Activated CD4-positive, CD25-positive, alpha-beta regulatory T cell (primary cell): Measurements from ENCODE around the gene KDM4C.
A peak's percentile ranks its signal among the peaks of the same experiment; 100 is the strongest.
"Not testable (repeated sequence)": the region's sequence is repeated elsewhere in the genome, so short reads cannot be mapped to it uniquely, and the experiment has no call there.

Experiments
- DNase-seq, 4 experiments: peaks; one replicate each; lab custom pipeline; 2025; lab: John Stamatoyannopoulos, UW

The KDM4C gene

DNA sequence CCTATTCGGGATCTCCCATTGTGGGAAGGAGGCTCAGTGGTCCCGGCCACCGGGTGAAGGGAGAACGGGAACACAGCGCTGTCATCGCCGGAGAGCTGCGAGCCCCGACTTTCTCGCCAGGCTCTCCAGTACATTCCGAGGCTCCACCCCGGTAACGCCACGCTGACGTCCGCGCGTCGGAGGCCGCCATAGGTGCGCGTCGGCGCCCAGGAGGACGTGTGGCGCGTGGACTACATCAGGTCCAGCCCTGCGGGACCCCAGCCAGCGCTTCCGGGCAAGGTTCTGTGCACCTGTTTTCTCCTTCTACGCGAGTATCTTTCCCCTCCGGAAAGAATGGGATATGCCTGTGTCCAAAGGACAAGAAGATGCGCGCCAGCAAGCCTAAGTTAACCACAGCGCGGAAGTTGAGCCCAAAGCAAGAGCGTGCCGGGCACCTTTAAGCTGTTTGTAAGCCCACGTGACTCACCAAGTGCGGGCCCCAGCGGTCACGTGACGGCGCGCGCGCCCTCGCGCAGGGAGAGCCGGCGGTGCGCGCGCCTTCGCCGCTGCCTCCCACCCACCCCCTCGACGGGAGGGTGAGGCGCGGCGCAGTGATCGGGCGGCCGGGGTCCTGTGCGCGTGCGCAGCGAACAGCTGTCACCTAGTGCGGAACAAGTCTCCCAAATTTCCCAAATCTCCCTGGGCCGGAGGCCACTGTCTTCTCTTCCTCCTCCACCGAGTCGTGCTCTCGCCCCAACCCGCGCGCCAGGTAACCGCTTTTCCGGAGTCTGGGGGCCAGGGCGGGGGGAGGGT, at the start of gene KDM4C:
Gene KDM4C, plus strand, starts transcription at position 518 of the 792 bp plus-strand sequence. CDS start 35,016 bp downstream, outside the sequence.
- peak; percentile 87 to 91 (median 90) for DNase-seq

DNA sequence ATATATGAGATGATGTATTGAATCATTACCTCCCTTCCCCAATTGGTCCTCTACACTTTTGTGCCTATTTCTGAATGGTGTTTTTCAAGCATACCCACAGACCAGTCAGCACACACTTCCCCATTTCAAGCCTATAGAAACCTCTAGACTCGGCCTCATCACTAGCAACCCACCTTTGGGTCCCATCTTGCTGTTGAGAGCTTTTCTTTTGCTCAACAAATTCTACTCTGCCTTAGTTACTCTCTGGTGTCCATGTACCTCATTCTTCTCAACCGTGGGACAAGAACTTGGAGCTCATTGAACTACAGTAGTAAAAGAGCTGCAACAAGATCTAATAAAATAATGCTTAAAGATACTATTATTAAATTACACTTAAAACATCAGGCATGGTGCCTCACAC, 49.0 kb upstream of the KDM4C start:
- no peak for DNase-seq

DNA sequence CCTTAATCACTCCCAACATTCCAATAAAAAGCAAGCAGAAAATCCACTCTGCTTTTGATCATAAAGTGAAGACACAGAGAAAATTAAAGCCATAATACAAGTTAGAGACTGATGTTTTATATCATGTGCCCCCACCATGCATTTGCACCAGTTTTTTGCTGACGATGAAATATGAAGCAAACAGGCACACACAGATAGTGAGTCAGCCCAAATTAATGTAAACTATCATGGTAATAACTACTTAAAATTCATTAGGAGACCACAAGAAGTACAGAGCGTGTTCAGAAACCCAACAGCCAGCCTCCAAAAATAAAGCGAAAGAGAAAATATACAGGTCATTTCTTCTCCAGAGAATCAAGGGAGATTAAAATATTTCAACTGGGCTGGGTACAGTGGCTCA, 46.4 kb upstream of the KDM4C start:
- DNase-seq, result no peak

DNA sequence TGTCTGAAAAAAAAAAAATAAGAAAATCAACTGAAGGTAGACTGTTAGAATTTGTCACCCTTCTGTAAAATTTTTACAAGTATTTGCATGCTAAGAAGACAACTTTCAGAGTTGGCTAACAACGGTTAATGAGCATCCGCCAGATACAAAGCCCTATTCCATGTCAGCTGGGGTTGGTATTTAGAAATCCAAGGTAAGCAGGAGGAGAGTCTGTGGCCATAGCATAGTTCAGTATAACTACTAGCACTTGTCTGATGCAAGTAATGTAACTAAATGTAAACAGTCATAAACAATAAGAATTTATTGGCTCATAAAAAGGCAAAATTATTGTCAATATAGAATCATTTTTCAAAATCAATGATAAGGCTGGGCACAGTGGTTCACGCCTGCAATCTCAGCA, 45.7 kb upstream of the KDM4C start:
- no peak for DNase-seq

DNA sequence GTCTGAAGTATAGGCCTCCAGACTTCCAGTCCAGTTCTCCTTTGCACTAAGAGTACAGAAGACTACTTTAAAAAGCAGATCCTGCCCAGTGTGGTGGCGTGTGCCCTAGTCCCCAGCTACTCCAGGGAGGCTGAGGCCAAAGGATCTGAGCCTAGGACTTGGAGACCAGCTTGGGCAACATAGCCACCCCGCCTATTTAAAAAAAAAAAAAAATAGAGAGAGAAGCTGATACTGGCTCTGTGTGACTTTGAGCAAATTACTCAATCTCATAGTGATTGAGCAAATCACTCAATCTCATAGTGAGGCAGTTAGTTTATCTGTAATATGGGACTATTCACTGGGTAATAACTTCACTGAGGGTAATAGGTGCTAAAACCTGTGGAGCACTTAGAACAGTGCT, 43.6 kb upstream of the KDM4C start:
- no peak for DNase-seq

DNA sequence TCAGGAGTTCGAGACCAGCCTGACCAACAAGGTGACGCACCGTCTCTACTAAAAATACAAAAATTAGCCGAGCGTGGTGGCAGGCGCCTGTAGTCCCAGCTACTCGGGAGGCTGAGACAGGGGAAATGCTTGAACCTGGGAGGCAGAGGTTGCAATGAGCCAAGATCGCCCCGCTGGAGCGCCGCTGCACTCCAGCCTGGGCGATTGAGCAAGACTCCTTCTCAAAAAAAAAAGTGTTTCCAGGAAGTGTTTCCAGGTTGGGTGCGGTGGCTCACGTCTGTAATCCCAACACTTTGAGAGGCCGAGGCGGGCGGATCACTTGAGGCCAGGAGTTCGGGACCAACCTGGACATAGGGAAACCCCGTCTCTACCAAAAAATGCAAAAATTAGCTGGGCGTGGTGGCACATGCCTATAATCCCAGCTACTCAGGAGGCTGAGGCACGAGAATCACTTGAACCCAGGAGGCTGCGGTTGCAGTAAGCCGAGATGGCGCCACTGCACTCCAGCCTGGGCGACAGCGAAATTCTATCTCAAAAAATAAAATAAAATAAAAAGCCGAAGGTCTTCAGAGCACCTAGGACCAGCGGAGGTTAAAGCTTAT, 42.5 kb upstream of the KDM4C start:
- not testable (repeated sequence) for DNase-seq

DNA sequence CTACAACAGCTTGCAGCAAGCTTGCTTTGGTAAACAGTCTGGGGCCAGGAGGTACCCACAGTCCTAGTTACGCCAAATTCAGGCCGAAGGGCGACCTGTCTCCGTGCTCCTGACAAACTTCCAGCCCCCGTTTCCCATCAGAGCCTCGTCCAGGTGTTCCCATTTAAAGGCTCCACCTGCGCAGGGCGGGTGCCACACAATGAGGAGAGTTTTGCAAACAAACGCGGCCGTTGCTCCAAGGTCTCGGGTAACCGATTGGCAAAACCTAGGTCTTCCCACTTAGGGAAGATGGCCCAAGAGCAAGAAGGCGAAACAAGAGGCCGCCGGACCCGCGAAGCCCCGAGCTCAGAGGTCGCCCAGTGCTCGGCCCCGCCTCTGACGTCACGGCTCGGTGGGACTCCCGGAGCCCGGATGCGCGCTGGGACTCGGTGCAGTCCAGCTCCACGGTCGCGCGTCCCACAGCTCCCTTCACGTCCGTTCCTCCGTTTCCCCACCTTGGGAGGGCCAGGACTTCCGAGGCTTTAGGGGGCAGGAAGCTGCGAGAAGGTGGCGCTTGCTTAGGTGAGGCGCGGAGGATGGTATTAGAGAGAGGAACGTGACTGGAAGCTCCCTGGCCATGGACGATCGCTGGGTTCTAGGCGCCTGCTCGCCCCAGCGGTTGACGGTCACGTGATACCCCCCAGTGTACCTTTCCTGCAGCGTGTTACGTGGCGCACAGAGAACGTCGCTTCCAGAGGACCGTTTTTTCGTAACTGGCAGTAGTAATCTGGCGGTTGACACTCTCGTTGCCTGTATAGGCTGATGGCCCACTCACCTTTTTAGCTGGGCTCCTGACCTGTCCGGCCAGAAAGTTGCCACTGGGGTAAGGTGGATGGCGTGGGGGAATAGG, 41.8 kb upstream of the KDM4C start:
- DNase-seq, result peak; percentile 41 to 47 (median 42)

DNA sequence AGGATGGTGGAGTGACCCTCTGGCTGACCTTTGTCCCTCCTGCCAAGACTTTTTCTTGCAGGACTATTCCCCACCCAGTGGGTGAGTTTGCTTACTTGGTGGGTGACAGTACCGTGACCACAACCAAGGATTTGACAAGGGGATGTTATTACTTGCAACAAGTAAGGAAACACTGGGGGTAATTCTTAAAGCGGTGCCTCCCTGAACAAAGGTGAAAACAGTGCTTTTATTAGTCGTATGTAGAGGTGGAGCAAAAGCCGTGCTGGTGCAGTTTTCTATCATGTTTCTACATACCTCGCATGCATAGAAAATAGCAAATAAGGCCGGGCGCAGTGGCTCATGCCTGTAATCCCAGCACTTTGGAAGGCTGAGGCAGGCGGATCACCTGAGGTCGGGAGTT, 41.0 kb upstream of the KDM4C start:
- no peak for DNase-seq

DNA sequence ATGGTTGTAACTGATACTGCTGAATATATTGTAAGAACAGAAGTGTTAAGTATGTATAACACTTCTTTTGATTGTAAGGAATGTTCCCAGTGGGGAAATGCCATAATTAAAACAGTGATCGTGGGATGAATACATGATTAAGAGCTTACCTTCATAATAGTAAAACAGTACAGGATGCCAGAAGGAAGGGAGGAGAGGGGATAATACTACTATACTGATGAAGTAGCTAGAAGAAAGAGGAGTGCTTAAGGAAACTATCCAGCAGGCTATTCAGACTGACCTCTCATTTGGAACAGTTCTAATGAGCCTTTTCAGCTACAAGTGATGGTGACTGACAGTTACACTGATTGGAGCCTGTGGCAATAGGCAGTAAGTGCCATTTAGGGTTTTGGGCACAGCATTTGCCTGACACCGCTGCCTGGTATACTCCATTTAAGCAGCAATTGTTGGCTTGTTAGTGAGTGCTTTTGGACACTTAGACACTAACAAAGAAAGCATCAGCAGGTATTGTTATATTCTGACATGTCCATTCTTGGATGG, 33.8 kb upstream of the KDM4C start:
- DNase-seq, result no peak

DNA sequence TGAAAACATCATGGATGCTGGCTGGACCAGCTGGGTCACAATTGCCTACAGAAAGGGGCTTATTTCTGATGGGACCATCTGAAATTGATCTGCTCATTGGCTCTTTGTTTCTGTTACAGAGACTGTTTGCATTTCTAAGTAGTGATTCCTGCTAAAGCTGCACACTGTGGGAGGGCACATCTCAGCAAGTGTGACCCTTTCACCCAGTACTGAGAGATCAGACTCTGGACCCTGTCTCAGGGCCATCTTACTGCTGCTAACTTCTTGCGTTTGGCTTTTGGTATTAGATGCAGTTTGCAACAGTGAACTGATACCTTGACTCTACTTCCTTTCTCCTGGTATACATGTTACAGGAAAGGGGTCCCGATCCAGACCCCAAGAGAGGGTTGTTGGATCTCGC, 24.5 kb upstream of the KDM4C start:
- DNase-seq, result no peak

DNA sequence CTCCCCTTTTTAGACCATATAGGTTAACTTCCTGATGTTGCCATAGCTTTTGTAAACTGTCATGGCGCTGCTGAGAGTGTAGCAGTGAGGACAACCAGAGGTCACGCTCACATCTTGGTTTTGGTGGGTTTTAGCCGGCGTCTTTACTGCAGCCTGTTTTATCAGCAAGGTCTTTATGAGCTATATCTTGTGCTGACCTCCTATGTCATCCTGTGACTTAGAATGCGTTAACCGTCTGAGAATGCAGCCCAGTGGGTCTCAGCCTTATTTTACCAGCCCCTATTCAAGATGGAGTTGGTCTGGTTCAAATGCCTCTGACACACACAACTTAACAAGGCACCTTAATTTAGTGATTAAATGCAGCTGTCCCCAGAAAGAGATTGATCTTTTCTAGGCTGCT, 23.9 kb upstream of the KDM4C start:
- DNase-seq, result no peak

DNA sequence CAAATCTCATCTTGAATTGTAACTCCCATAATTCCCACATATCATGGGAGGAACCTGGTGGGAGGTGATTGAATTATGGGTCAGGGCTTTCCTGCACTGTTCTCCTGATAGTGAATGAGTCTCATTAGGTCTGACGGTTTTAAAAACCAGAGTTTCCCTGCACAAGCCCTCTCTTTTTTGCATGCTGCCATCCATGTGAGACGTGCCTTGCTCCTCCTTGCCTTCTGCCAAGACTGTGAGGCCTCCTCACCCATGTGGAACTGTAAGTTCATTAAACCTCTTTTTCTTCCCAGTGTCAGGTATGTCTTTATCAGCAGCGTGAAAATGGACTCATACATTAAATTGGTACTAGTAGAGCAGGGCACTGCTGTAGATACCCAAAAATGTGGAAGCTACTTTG, 22.4 kb upstream of the KDM4C start:
- DNase-seq, result no peak

DNA sequence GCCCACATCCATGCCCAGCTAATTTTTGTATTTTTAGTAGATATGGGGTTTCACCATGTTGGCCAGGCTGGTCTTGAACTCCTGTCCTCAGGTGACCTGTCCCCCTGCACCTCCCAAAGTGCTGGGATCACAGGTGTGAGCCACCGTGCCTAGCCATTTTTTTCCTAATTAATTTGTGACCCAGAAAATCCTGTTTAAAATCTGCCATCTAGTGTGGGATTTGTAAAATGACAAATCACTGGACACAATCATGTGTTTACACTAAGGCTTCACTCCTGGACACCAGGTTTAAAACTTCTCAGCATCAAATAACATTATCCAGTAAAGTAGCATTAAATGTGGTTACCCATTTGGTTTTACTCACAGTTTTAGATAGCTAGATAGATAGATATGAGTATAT, 18.6 kb upstream of the KDM4C start:
- DNase-seq, result no peak

DNA sequence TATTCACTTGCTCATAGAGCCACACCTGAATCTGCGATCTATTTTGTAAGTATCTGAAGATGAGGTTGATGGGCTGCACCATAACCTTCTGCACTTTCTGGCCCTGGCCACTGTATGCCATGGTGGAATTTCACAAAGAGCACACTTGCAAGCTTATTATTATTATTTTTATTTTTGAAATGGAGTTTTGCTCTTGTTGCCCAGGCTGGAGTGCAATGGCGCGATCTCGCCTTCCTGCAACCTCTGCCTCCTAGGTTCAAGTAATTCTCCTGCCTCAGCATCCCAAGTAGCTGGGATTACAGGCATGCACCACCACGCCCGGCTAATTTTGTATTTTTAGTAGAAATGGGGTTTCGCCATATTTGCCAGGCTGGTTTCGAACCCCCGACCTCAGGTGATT, 8.9 kb upstream of the KDM4C start:
- DNase-seq, result not testable (repeated sequence)

DNA sequence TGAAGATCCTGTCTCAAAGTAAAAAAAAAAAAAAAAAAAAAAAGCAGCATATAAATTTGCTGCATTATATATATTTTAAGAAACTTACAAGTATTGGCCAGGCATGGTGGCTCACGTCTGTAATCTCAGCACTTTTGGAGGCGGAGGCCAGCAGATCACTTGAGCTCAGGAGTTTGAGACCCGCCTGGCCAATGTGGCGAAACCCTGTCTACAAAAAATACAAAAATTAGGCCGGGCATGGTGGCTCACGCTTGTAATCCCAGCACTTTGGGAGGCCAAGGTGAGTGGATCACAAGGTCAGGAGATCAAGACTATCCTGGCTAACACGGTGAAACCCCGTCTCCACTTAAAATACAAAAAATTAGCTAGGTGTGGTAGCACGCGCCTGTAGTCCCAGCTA, 2.9 kb upstream of the KDM4C start:
- not testable (repeated sequence) for DNase-seq

DNA sequence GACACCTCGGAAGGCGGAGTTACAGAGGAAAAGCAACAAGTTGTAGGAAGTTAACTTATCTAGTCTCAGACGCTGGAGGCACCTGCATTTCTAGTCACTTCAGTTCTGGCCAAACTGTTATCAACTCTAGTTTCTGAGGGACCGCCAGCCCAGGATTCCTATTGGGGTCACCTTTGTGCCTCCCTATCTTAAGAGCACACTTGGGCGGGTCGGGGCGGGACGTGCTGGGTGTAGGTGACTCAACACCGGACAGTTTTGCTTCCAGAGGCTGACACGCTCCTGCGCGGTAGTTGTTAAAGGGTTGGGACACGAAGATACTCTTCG, 679 bp upstream of the KDM4C start:
- DNase-seq, result peak; percentile 67 to 75 (median 74)

DNA sequence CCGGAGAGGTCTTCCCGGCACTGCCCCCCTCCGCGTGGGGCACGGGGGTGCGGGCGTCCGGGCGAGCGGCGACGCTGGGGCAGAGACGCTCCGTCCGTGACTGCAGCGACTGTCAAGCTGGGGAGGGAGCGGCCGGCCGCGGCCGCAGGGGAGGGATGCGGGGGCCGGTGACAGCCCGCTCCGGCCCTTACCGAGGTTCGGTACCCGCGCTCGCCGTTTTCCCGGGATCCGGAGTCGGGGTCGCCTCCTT, 400 bp downstream of the KDM4C start:
- no peak for DNase-seq

DNA sequence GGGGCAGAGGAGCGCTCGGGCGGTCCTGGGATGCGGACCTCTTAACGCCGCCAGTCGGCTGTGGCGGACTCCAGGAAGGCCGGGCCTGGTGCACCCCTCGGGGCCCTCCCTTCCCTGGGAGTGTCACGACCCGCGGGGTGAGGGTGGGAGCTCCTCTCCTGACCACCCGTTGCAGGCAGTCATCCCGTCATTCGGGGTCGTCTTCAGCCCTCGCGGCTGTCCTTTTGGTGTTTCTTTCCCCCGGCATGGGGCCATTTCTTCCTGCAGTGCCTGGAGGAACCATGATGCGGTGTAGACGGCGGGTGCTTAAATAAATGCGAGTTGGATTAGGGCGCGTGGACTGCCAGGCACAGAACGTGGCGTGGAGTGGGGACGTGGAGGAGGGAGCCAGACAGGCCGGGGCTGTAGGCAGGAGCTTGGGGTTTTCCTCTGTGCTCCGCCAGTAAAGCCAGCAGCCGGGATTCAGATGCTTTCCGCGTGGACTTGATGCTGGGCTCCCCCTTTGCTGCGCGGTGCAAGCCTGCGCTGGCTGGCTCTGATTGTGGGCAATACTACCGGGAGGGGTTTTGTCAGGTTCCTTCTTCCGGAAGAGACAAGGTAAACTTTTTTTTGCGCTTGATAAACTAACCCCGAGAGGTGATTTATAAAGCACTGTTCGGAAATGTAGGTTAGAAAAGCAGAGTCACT, 868 bp downstream of the KDM4C start:
- peak; percentile 10 to 31 (median 19) for DNase-seq

DNA sequence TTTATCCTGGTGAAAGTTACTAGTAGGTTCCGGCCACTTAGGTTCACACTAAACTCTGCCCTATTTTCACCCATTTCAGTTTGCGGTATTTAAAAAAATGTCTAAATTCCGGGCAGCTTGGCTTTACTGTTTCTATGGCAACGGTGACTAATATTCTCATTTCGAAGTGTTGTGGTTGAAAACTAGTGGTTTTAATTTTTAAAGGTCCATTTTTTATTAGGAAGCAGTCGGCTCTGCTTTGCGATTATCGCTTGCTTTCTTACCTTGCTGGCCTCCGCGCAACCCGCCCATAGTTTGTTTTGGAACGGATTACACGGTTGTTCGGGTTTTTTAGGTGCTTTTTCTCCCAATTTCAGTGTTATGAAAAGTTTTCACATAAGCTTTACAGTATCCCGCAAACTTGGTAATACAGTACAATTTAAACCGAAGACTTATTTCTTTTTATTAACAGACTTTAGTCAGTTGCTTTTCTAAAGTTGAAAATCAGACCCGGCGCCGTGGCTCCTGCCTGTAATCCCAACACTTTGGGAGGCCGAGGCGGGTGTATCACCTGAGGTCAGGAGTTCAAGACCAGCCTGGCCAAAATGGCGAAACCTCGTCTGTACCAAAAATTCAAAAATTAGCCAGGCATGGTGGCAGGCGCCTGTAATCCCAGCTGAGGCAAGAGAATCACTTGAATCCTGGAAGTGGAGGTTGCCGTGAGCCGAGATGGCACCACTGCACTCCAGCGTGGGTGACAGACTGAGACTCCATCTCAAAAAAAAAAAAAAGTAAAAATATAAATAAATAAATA, 1.6 kb downstream of the KDM4C start:
- DNase-seq, result no peak

DNA sequence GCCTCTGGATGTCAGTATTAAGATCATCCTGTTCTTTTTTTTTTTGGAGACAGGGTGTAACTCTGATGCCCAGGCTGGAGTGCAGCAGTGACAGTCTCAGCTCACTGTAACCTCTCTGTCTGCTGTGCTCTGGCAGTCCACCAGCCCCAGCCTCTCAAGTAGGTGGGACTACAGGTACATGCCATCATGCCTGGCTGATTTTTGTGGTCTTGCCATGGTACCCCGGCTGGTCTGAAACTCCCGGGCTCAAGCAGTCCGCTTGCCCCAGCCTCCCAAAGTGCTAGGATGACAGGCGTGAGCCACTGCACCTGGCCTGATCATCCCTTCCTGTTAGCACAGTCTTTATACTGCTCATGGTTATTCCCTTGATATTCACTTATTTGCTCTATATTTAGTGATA, 3.5 kb downstream of the KDM4C start:
- no peak for DNase-seq

DNA sequence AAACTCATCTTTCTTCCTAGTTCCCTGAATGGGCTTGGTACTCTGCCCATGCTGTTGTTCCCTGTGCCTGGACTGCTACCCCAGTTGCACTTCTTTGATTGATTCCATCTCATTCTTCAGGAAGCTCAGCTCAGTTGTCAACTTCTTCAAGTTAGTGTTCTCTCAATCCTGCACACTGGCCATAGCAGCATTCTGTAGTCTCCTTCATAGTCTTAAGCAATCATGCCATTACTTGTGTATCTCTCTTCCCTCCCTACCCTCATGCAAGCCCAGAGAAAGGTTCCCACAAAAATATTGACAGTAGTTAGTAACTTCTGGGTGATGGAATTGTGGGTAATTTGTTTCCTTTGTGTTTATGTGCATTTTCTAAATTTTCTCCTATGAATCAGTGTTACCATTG, 5.5 kb downstream of the KDM4C start:
- no peak for DNase-seq

DNA sequence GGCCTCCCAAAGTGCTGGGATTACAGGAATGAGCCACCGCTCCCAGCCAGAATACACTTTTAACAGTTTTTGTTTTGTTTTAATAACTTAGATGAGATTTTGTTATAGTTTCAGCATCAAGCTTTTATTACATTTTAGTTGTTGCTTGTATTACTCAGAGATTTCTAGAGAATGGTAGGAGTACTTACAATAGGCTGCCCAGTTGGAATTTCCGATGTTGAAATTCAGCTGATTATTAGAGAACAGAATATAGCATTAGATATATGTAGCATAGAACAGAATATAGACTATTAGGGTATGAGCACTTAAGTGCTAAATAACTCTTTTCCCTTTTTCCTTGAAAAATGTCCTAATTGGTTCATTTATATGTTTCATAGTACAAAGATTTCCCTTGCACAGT, 6.2 kb downstream of the KDM4C start:
- no peak for DNase-seq
